T-helper 2 cell treated with Interferon-gamma antibody and Interleukin-4, amounts not matched to agents 100 ng/mL and 5 ng/mL, for 36 hours (primary cell): ENCODE results near the gene MAGEA8. TPM values are rescaled to one million over a fixed set of nuclear protein-coding genes. Genes with fewer than 3 reads are reported as not detected.

Experiments used
- total RNA-seq: library from RNA; stranded (reverse); gene quantifications from 2 replicates; pipeline ENCODE4 v1.2.3, GENCODE V29; 2022

The MAGEA8 gene
- total RNA-seq, 1 donor from 2014 or later = not detected

Other genes starting within 250 kb of the MAGEA8 start
- 16.6 and 18.6 TPM in 2 replicates for gene TMEM185A, start 249.4 kb upstream of the MAGEA8 start, total RNA-seq
- not detected in 2 replicates for gene MAGEA11, start 169.1 kb upstream of the MAGEA8 start, total RNA-seq
- 0.84 and 1.3 TPM in 2 replicates for gene HSFX1, start 107.1 kb upstream of the MAGEA8 start, total RNA-seq
- gene MAGEA9, start 99.3 kb upstream of the MAGEA8 start, total RNA-seq = not detected in 2 replicates
- gene HSFX4, start 48.4 kb downstream of the MAGEA8 start, total RNA-seq = 0.20 TPM in 1 of 2 replicates, not detected in the other
- 50.4 and 51.7 TPM in 2 replicates for gene EOLA2, start 57.3 kb downstream of the MAGEA8 start, total RNA-seq